Right atrium auricular region (tissue), 2 donors: ENCODE results near the gene GNPTAB. TPM values are rescaled to one million over a fixed set of nuclear protein-coding genes. Genes with fewer than 3 reads are reported as not detected.

ENCODE experiments used
- DNase-seq: peaks from one replicate; pipeline ENCODE4 v3.0.0-alpha.2; 2019; ENCODE audit warnings: low spot score
- H3K27ac ChIP-seq, 2 donors: fragments of 200-600 bp; sonication (generic); 1 replicate in 1 of 2; 2 replicates in 1 of 2; pipeline ENCODE4 v1.5.1; 2016 to 2019
- H3K27me3 ChIP-seq, 2 donors: fragments of 200-600 bp; sonication (generic); one replicate each; pipeline versions ENCODE4 v1.5.1 to v1.6.0; 2017 to 2019
- H3K36me3 ChIP-seq: fragments of 200-600 bp; sonication (generic); one replicate; pipeline ENCODE4 v1.5.1; 2016
- H3K4me1 ChIP-seq, 2 donors: fragments of 200-600 bp; sonication (generic); one replicate each; pipeline versions ENCODE4 v1.5.1 to v1.6.0; 2017 to 2019
- H3K4me3 ChIP-seq, 2 donors: fragments of 200-600 bp; sonication (generic); 1 replicate in 1 of 2; 2 replicates in 1 of 2; pipeline ENCODE4 v1.5.1; 2017 to 2019; ENCODE audit warnings: mild to moderate bottlenecking in 1 of 2, moderate library complexity in 1 of 2
- H3K9me3 ChIP-seq, 2 donors: fragments of 200-600 bp; sonication (generic); one replicate each; pipeline ENCODE4 v1.5.1; 2019
- CTCF ChIP-seq, 2 donors: fragments of 200-600 bp; sonication (generic); IDR thresholded peaks; one replicate each; pipeline ENCODE4 v1.5.1; 2019; ENCODE audit warnings: antibody characterized with exemption in 2 of 2
- total RNA-seq, 2 donors: library from RNA; depleted of rRNA; stranded (reverse); fragments of >200 nt; gene quantifications; one replicate each; pipeline ENCODE4 v1.1.0, GENCODE V29; 2016

Gene GNPTAB
- total RNA-seq, 2 donors from 2014 or later = 25.3 to 32.6 TPM

GRCh38 chr12:101714877-101715444 lies 115.8 kb downstream of the GNPTAB start:
- H3K9me3 ChIP-seq = no peaks in the 10 kb centered on the region
- DNase-seq = no peak
- H3K27me3 ChIP-seq = no peaks in the 10 kb centered on the region
- H3K36me3 ChIP-seq = peaks cover 3% of the 10 kb centered on the region
- no peak for TF ChIP-seq CTCF (IDR thresholded peaks at IDR 0.05)
- H3K4me1 ChIP-seq = peaks cover 0 to 13% of the 10 kb centered on the region in 2 donors
- no peak overlapping the region for H3K4me3 ChIP-seq
- H3K27ac ChIP-seq = no peak overlapping the region

GRCh38 chr12:101713930-101714329 lies 116.8 kb downstream of the GNPTAB start:
- H3K9me3 ChIP-seq = no peaks in the 10 kb centered on the region
- no peak for TF ChIP-seq CTCF (IDR thresholded peaks at IDR 0.05)
- peaks cover 3% of the 10 kb centered on the region for H3K36me3 ChIP-seq
- no peaks in the 10 kb centered on the region for H3K27me3 ChIP-seq
- DNase-seq = no peak
- peak overlapping the region; percentile 70 to 73 for H3K27ac ChIP-seq
- no peak overlapping the region for H3K4me3 ChIP-seq
- H3K4me1 ChIP-seq = peaks cover 0 to 13% of the 10 kb centered on the region in 2 donors

GRCh38 chr12:101713059-101713682 lies 117.6 kb downstream of the GNPTAB start:
- Histone ChIP-seq H3K4me3 (peak overlapping the region in 1 of 2 donors; percentile 11), H3K27ac (peak overlapping the region; percentile 70 to 73), H3K27me3 (no peaks in the 10 kb centered on the region), H3K4me1 (peaks cover 0 to 13% of the 10 kb centered on the region in 2 donors), H3K9me3 (no peaks in the 10 kb centered on the region), H3K36me3 (peaks cover under 1% of the 10 kb centered on the region)
- DNase-seq = peak; percentile 69
- no peak for TF ChIP-seq CTCF (IDR thresholded peaks at IDR 0.05)

GRCh38 chr12:101710288-101710687 lies 120.5 kb downstream of the GNPTAB start:
- no peaks in the 10 kb centered on the region for H3K27me3 ChIP-seq
- TF ChIP-seq CTCF (IDR thresholded peaks at IDR 0.05) = no peak
- DNase-seq = no peak
- no peaks in the 10 kb centered on the region for H3K9me3 ChIP-seq
- H3K4me3 ChIP-seq = no peak overlapping the region
- H3K36me3 ChIP-seq = no peaks in the 10 kb centered on the region
- no peak overlapping the region for H3K27ac ChIP-seq
- H3K4me1 ChIP-seq = peaks cover 0 to 19% of the 10 kb centered on the region in 2 donors

- no peaks in the 10 kb centered on the region for H3K27me3 ChIP-seq
- no peak overlapping the region for H3K4me3 ChIP-seq
- no peak for TF ChIP-seq CTCF (IDR thresholded peaks at IDR 0.05)
- peak overlapping the region in 1 of 2 donors; percentile 16 for H3K27ac ChIP-seq
- H3K4me1 ChIP-seq = peaks cover 0 to 14% of the 10 kb centered on the region in 2 donors
- H3K36me3 ChIP-seq = no peaks in the 10 kb centered on the region
- no peak for DNase-seq
- H3K9me3 ChIP-seq = no peaks in the 10 kb centered on the region
Observed at GRCh38 chr12:101707131-101707782, 123.5 kb downstream of the GNPTAB start.
